ENCODE measurements around the gene PLEKHA7.
"Not testable (repeated sequence)": the region's sequence is repeated elsewhere in the genome, so short reads cannot be mapped to it uniquely, and the experiment has no call there.

PLEKHA7 gene

GRCh38 chr11:17010851-17011420 lies 3.3 kb downstream of the PLEKHA7 start:
- no peak for DNase-seq (ENCODE audit: low read depth)

- DNase-seq (ENCODE audit: low read depth), result no peak
Measured at GRCh38 chr11:17008099-17008498, 6.1 kb downstream of the PLEKHA7 start.

- DNase-seq (ENCODE audit: low read depth), result no peak
Measured at GRCh38 chr11:17005646-17006045, 8.6 kb downstream of the PLEKHA7 start.

GRCh38 chr11:17004486-17005148 lies 9.6 kb downstream of the PLEKHA7 start:
- DNase-seq (ENCODE audit: low read depth), result no peak

- DNase-seq (ENCODE audit: low read depth), result no peak
Measured at GRCh38 chr11:17003426-17003825, 10.8 kb downstream of the PLEKHA7 start.

GRCh38 chr11:17002543-17002942 lies 11.7 kb downstream of the PLEKHA7 start:
- DNase-seq (ENCODE audit: low read depth), result no peak

- DNase-seq (ENCODE audit: low read depth), result no peak
Measured at GRCh38 chr11:17001806-17002205, 12.4 kb downstream of the PLEKHA7 start.

- DNase-seq (ENCODE audit: low read depth), result no peak
Measured at GRCh38 chr11:17000987-17001386, 13.2 kb downstream of the PLEKHA7 start.

GRCh38 chr11:17000253-17000652 lies 14.0 kb downstream of the PLEKHA7 start:
- not testable (repeated sequence) for DNase-seq (ENCODE audit: low read depth)

GRCh38 chr11:16999116-16999515 lies 15.1 kb downstream of the PLEKHA7 start:
- no peak for DNase-seq (ENCODE audit: low read depth)

GRCh38 chr11:16997624-16998023 lies 16.6 kb downstream of the PLEKHA7 start:
- DNase-seq (ENCODE audit: low read depth), result no peak

GRCh38 chr11:16993495-16993894 lies 20.7 kb downstream of the PLEKHA7 start:
- DNase-seq (ENCODE audit: low read depth), result no peak

- no peak for DNase-seq (ENCODE audit: low read depth)
Measured at GRCh38 chr11:16992846-16993245, 21.4 kb downstream of the PLEKHA7 start.

GRCh38 chr11:16989554-16989953 lies 24.7 kb downstream of the PLEKHA7 start:
- DNase-seq (ENCODE audit: low read depth), result no peak

- DNase-seq (ENCODE audit: low read depth), result no peak
Measured at GRCh38 chr11:16987205-16987568, 27.0 kb downstream of the PLEKHA7 start.

GRCh38 chr11:16986434-16987204 lies 27.6 kb downstream of the PLEKHA7 start:
- no peak for DNase-seq (ENCODE audit: low read depth)

GRCh38 chr11:16985297-16985696 lies 28.9 kb downstream of the PLEKHA7 start:
- no peak for DNase-seq (ENCODE audit: low read depth)

- DNase-seq (ENCODE audit: low read depth), result no peak
Measured at GRCh38 chr11:16984229-16984628, 30.0 kb downstream of the PLEKHA7 start.

GRCh38 chr11:16982809-16983208 lies 31.4 kb downstream of the PLEKHA7 start:
- no peak for DNase-seq (ENCODE audit: low read depth)

GRCh38 chr11:16982256-16982671 lies 31.9 kb downstream of the PLEKHA7 start:
- no peak for DNase-seq (ENCODE audit: low read depth)

GRCh38 chr11:16981651-16982194 lies 32.5 kb downstream of the PLEKHA7 start:
- DNase-seq (ENCODE audit: low read depth), result no peak

- no peak for DNase-seq (ENCODE audit: low read depth)
Measured at GRCh38 chr11:16979703-16980622, 34.3 kb downstream of the PLEKHA7 start.
